Coronary artery (tissue), 2 donors: ENCODE measurements around the gene CTCF.

ENCODE experiments used
- DNase-seq: peaks from one replicate; pipeline ENCODE4 v3.0.0-alpha.2; 2017; ENCODE audit warnings: low spot score
- H3K27ac ChIP-seq, 2 donors: fragments of 200-600 bp; sonication (generic); one replicate each; pipeline ENCODE4 v1.5.1; 2016 to 2019
- H3K4me3 ChIP-seq: fragments of 200-600 bp; sonication (generic); 2 replicates; pipeline ENCODE4 v1.5.1; 2016; ENCODE audit warnings: mild to moderate bottlenecking, moderate library complexity
- CTCF ChIP-seq: fragments of 200-600 bp; sonication (generic); IDR thresholded peaks from one replicate; pipeline ENCODE4 v1.5.1; 2019; ENCODE audit warnings: antibody characterized with exemption

The CTCF gene

GRCh38 chr16:67537270-67537635 lies 25.1 kb upstream of the CTCF start:
- no peak for DNase-seq
- no peak for TF ChIP-seq CTCF
- Histone ChIP-seq H3K27ac (peak overlapping the region; percentile 68 to 87), H3K4me3 (peak overlapping the region; percentile 82)

GRCh38 chr16:67537636-67538591 lies 24.4 kb upstream of the CTCF start:
- H3K4me3 ChIP-seq: peak overlapping the region; percentile 82
- TF ChIP-seq CTCF: no peak
- peak overlapping the region; percentile 68 to 87 for H3K27ac ChIP-seq
- DNase-seq: no peak

GRCh38 chr16:67538666-67539101 lies 23.6 kb upstream of the CTCF start:
- TF ChIP-seq CTCF: no peak
- Histone ChIP-seq H3K27ac (peak overlapping the region; percentile 68 to 87), H3K4me3 (peak overlapping the region; percentile 82)
- DNase-seq: peak; percentile 71

GRCh38 chr16:67539271-67539670 lies 23.1 kb upstream of the CTCF start:
- no peak for TF ChIP-seq CTCF
- no peak for DNase-seq
- no peak overlapping the region for H3K27ac ChIP-seq
- H3K4me3 ChIP-seq: peak overlapping the region; percentile 82

- H3K27ac ChIP-seq: no peak overlapping the region
- no peak for DNase-seq
- no peak for TF ChIP-seq CTCF
- H3K4me3 ChIP-seq: no peak overlapping the region
Observed at GRCh38 chr16:67539691-67540635, 22.4 kb upstream of the CTCF start.

- DNase-seq: no peak
- Histone ChIP-seq H3K4me3 (no peak overlapping the region), H3K27ac (no peak overlapping the region)
- no peak for TF ChIP-seq CTCF
Observed at GRCh38 chr16:67540756-67541155, 21.6 kb upstream of the CTCF start.
